ENCODE data around the gene MEF2B.
A peak's percentile ranks its signal among the peaks of the same experiment; 100 is the strongest.

The MEF2B gene

GRCh38 chr19:19120308-19121231 lies 49.5 kb downstream of the MEF2B start:
- peak overlapping the region; percentile 52 for H3K27ac ChIP-seq
- TF ChIP-seq ZFX (IDR thresholded peaks at IDR 0.05; ENCODE audit: borderline replicate concordance) (no peak), CTCF (IDR thresholded peaks at IDR 0.05) (no peak)

DNA sequence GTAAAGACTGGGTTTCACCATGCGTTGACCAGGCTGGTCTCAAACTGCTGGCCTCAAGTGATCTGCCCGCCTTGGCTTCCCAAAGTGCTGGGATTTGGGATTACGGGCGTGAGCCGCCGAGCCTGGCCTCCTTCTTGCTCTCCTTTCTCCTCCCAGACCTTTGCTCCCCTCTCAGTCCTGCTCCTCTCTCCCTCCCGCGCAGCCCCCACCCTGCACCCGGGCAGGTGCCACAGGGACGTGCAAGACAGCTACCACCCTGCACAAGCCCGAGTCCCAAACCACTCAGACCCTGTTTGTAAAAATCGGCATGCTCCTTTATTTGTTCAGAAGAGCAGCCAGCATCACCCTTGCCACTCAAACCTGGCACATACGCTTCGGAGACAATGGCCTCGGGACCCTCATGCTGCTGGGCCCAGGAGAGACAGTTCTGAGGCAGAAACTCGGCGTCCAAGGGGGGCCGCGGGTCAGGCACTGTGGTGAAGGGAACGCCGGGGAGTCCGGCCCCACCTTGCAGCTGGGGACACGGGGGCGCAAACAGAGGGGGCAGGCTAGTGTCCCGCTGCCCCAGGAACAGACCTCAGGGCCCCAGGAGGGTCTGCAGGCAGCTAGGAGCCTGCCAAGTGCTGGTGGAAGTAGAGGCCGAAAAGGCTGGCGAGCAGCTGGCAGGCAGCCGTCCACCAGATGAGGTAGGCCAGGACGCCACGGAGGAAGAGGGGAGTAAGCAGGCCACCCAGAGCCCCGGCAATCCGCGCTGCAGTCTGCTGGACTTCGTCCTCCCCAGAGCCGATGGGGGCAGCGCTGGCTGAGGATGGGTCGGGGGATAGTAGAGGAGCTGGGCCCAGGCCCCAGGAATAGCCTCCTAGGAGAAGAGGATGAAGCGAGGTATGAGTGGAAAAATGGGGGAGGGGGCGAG lies 50.5 kb downstream of the MEF2B start:
- TF ChIP-seq CTCF (IDR thresholded peaks at IDR 0.05) (no peak), ZFX (IDR thresholded peaks at IDR 0.05; ENCODE audit: borderline replicate concordance) (no peak)
- H3K27ac ChIP-seq, result peak overlapping the region; percentile 18; the same call in 1 of the 2 replicates

- TF ChIP-seq CTCF (IDR thresholded peaks at IDR 0.05), result peak; percentile 81
- no peak for TF ChIP-seq ZFX (IDR thresholded peaks at IDR 0.05; ENCODE audit: borderline replicate concordance)
- no peak overlapping the region for H3K27ac ChIP-seq
These were observed 54.1 kb downstream of the MEF2B start for GRCh38 chr19:19115954-19116353.

DNA sequence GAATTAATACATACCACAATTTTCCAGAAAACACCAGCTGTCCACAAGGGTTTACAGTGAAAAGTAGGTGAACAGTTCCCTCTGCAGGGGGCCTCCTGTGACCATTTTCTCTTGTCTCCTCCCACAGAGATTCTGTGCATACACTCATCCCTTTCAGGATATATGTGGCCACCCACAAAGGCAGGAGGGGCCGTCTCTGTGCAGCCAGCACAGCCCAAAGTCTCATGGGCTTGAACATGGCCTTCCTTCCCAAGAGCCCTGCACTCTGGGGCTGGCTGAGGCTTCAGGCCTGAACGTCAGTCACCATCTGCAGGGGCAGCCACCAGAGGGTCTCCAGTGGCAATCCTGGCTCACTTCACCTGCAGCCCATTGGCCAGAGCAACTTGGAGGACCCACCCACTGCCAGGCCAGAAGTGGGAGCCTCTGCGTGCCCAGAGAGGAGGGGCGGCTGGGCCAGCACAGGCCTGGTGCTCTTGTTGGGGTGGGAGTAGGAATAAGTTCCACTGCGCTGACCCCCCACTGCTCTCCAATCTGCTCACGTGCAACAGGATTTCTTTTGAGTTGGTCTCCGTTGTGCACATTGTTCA lies 56.9 kb downstream of the MEF2B start:
- TF ChIP-seq ZFX (IDR thresholded peaks at IDR 0.05; ENCODE audit: borderline replicate concordance), result no peak
- TF ChIP-seq CTCF (IDR thresholded peaks at IDR 0.05), result no peak

DNA sequence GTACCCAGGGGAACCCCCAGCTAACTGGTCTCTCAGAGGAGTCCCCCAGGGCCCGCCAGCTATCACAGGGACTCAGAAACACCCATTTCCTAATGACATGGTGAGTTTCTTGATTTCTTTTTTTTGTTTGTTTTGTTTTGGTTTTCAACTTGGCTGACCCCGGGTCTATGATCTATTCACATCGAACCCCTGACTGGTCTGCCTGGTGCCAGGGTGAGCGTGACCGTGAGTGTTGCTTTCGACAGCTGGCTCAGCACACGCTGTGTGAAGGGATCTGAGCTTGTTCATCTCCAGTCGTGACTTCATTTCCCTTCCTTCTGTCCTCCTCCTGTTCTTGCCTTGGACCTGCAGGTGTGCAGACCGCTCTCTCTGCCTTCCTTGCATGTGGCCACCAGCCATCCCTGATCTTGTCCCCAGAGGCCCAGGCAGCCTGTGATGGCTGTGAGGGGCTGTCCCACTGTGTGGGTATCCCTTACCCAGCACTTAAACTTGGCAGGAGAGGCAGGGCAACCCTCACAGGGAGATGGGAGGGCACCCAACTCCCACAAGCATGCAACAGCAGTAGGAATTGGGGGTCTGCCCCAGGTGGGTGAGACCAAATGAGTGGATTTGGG lies 58.0 kb downstream of the MEF2B start:
- H3K27ac ChIP-seq, result no peak overlapping the region
- TF ChIP-seq ZFX (IDR thresholded peaks at IDR 0.05; ENCODE audit: borderline replicate concordance) (no peak), CTCF (IDR thresholded peaks at IDR 0.05) (no peak)

More for the DNA sequence above, 56.9 kb downstream of the MEF2B start:
- H3K27ac ChIP-seq, result no peak overlapping the region

DNA sequence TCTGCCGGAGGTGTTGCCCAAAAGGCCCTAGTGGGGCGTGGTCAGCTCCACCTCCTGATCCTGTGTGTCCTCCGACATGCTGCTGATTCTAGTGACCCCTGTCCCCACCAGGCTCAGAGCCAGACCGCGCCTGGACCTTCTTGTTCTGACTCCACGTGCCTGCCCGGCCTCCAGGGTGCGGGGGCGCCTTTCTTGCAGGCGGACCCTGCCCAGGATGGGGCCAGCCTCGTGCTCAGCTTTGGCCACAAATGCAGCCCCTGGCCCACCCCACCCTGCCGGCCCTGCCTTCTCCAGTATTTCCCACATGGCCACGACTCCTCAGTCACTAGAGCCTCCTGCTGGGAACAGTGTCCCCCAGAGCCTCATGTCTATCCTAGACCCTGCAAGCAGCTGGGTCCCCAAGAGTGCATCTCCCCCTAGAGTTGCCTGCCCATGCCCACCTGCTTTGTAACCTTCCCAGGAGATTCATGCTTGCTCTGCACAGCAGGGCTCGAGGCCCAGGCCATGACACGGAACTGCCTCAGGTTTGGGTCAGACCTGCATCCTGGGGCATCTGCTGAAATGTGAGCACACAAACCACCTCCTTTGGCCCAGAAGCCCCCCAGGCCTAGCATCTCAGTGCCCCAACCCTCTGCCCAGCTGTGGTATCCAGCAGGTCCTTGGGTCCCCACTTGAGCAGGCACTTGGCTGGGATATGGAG lies 58.8 kb downstream of the MEF2B start:
- TF ChIP-seq ZFX (IDR thresholded peaks at IDR 0.05; ENCODE audit: borderline replicate concordance), result no peak
- TF ChIP-seq CTCF (IDR thresholded peaks at IDR 0.05), result no peak
- H3K27ac ChIP-seq, result no peak overlapping the region

Data from 22Rv1 (cell line).